Measurements from ENCODE around the gene ARSB. TPM values are rescaled to one million over a fixed set of nuclear protein-coding genes. Genes with fewer than 3 reads are reported as not detected.

Gene ARSB
- polyA plus RNA-seq, 1 of the 3 experiments (the other 2 are of a cell fraction): 12.5 TPM

DNA sequence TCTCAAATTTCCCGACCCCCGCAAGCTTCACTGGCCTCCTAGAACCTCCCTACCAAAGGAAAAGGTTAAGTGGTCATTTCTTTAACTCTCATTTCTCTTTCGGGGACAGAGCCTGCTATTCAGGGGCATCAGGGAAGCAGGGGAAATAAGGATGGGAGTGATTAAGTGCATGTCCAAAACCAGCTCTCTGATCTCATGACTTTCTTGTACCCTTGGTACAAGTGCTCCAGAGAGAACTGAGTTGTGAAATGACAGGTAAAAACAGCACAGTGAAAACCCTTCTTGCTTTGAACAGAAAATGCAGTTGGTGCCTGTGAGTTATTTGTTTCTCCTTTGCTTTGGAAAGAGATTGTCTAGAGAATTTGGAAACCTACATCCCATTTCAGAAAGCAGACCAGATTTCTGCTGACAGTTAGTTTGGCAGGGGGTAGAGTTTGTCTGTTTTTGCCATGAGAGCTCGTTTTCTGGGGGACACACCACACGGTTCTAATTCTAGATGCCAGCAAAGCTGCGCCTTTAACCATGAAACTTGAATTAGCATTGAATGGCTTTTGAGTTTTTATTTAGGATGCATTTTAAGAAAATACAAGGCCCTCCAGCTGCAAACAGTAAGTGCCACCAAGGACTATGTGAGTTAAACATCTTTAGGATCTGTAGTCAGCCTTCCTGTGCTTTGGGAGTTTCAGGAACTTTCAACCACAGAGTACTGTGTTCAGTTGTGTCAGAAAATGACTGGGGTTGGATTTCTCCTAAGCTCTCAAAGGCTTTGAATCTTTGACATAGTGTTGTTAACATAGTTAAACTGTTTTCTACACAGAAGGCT, 174.8 kb downstream of the ARSB start (continued):
- no peak for TF ChIP-seq FOXM1 (IDR thresholded peaks at IDR 0.05; ENCODE audit: low read depth)
- no peak for TF ChIP-seq MEF2A (IDR thresholded peaks at IDR 0.05; ENCODE audit: borderline replicate concordance, low read depth)
- no peak for TF ChIP-seq GABPA (IDR thresholded peaks at IDR 0.05; ENCODE audit: low read depth)
- TF ChIP-seq, protein P1, sequence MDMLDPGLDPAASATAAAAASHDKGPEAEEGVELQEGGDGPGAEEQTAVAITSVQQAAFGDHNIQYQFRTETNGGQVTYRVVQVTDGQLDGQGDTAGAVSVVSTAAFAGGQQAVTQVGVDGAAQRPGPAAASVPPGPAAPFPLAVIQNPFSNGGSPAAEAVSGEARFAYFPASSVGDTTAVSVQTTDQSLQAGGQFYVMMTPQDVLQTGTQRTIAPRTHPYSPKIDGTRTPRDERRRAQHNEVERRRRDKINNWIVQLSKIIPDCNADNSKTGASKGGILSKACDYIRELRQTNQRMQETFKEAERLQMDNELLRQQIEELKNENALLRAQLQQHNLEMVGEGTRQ (IDR thresholded peaks at IDR 0.05; ENCODE audit: borderline replicate concordance, low read depth, low read length): no peak
- no peak for TF ChIP-seq RCOR1 (IDR thresholded peaks at IDR 0.05; ENCODE audit: low read length)
- no peak for TF ChIP-seq CHD2 (IDR thresholded peaks at IDR 0.05; ENCODE audit: low read length, partially characterized antibody)

- Histone ChIP-seq H2AFZ (ENCODE audit: low read depth) (no peak overlapping the region), H3K9me3 (no peaks in the 10 kb centered on the region), H3K4me2 (no peak overlapping the region), H3K9ac (no peak overlapping the region), H3K27ac (ENCODE audit: low read depth in 2 of 2, low read length in 1 of 2) (peak overlapping the region in 1 of 2 experiments; percentile 96; a peak in 2 of 4 replicates), H3K79me2 (ENCODE audit: insufficient read depth) (no peaks in the 10 kb centered on the region), H3K27me3 (ENCODE audit: insufficient read depth) (no peaks in the 10 kb centered on the region), H4K20me1 (ENCODE audit: insufficient read depth) (no peaks in the 10 kb centered on the region), H3K4me1 (ENCODE audit: control insufficient read depth in 1 of 2, insufficient read depth in 2 of 2, low read depth in 1 of 2, low read length in 1 of 2) (peaks cover 23 to 69% of the 10 kb centered on the region in 2 experiments), H3K9me2 (no peaks in the 10 kb centered on the region), H3K36me3 (replicated peaks in 1 of 2; ENCODE audit: control insufficient read depth in 1 of 2, insufficient read depth in 2 of 2, low read length in 1 of 2) (no peaks in the 10 kb centered on the region), H3F3A (replicated peaks; ENCODE audit: insufficient read depth) (peaks cover 15% of the 10 kb centered on the region), H3K4me3 (ENCODE audit: low read depth in 2 of 2, low read length in 1 of 2) (no peak overlapping the region)
- POLR2A ChIA-PET: interaction anchor here (0.8 to 1.0 kb wide), 4 partner anchors 14 to 175 kb away, joined by 3 to 4 read pairs (median 3); no protein-coding TSS in a partner anchor
- peak; percentile 70 for DNase-seq
- CTCF ChIA-PET: interaction anchor here (0.9 to 2.3 kb wide), 10 partner anchors 10 to 679 kb away, joined by 3 to 11 read pairs (median 4); partner anchors contain the start of gene SCAMP1
- TF ChIP-seq SMC3 (IDR thresholded peaks at IDR 0.05; ENCODE audit: low read depth, low read length) (peak; percentile 3; the same call in 1 of the 2 replicates), SIN3A (IDR thresholded peaks at IDR 0.05; ENCODE audit: borderline replicate concordance, low read depth, low read length) (no peak), GATA2 (CRISPR knock-in tag; IDR thresholded peaks at IDR 0.05) (peak; percentile 85), CHD2 (IDR thresholded peaks at IDR 0.05; ENCODE audit: low read length, partially characterized antibody) (peak; percentile 73), USF1 (IDR thresholded peaks at IDR 0.05; ENCODE audit: borderline replicate concordance, low read depth) (no peak), RAD21 (IDR thresholded peaks at IDR 0.05; ENCODE audit: low read length) (peak; percentile 43), EP300 (IDR thresholded peaks at IDR 0.05; ENCODE audit: borderline replicate concordance in 1 of 2, low read depth in 1 of 2, low read length in 1 of 2) (peak in 1 of 2 experiments; percentile 90; a peak in 2 of 4 replicates), NFIC (IDR thresholded peaks at IDR 0.05; ENCODE audit: borderline replicate concordance) (peak; percentile 60), RXRA (IDR thresholded peaks at IDR 0.05; ENCODE audit: borderline replicate concordance, low read depth) (no peak), MXI1 (IDR thresholded peaks at IDR 0.05; ENCODE audit: low read depth, low read length) (0 out of 2 replicates have a peak, but pooled peaks have one; percentile 68), FOXJ3 (CRISPR knock-in tag; IDR thresholded peaks at IDR 0.05) (peak; percentile 73), RFX5 (IDR thresholded peaks at IDR 0.05; ENCODE audit: low read length) (no peak), GABPA (IDR thresholded peaks at IDR 0.05; ENCODE audit: low read depth) (no peak), RCOR1 (IDR thresholded peaks at IDR 0.05; ENCODE audit: low read length) (peak; percentile 84), ZBTB33 (IDR thresholded peaks at IDR 0.05; ENCODE audit: borderline replicate concordance, low read depth) (no peak), TCF12 (IDR thresholded peaks at IDR 0.05) (peak; percentile 59)
- 56% methylated on average over 3 of the region's 11 CpGs for WGBS (ENCODE audit: low lambda C conversion rate)
Observed at GRCh38 chr5:78809444-78809843, 175.7 kb downstream of the ARSB start.

All from SK-N-SH (cell line).